BE2C (cell line): Measurements from ENCODE around the gene ZFC3H1.
A peak's percentile ranks its signal among the peaks of the same experiment; 100 is the strongest.
"Not testable (repeated sequence)": the region's sequence is repeated elsewhere in the genome, so short reads cannot be mapped to it uniquely, and the experiment has no call there.

Source experiments
- DNase-seq: peaks from one replicate; pipeline ENCODE4 v3.0.0-alpha.2; 2020
- H3K27me3 ChIP-seq: fragments of 250-450 bp; sonication (Bioruptor Pico); 2 replicates; pipeline ENCODE4 v1.5.1; 2020; ENCODE audit warnings: mild to moderate bottlenecking
- H3K36me3 ChIP-seq: fragments of 250-450 bp; sonication (Bioruptor Pico); 2 replicates; pipeline ENCODE4 v1.5.1; 2020; ENCODE audit warnings: mild to moderate bottlenecking
- H3K4me1 ChIP-seq: fragments of 250-450 bp; sonication (Bioruptor Pico); 2 replicates; pipeline ENCODE4 v1.5.1; 2020
- H3K4me3 ChIP-seq: 2 replicates; pipeline ENCODE4 v1.5.1; 2011; ENCODE audit warnings: low read depth, low read length
- H3K9me3 ChIP-seq: fragments of 250-450 bp; sonication (Bioruptor Pico); 2 replicates; pipeline ENCODE4 v1.5.1; 2020
- TF ChIP-seq, protein P1 (sequence below): IDR thresholded peaks from 2 replicates; pipeline ENCODE4 v1.5.1; 2012; ENCODE audit warnings: mild to moderate bottlenecking, low read depth, low read length

The ZFC3H1 gene

DNA sequence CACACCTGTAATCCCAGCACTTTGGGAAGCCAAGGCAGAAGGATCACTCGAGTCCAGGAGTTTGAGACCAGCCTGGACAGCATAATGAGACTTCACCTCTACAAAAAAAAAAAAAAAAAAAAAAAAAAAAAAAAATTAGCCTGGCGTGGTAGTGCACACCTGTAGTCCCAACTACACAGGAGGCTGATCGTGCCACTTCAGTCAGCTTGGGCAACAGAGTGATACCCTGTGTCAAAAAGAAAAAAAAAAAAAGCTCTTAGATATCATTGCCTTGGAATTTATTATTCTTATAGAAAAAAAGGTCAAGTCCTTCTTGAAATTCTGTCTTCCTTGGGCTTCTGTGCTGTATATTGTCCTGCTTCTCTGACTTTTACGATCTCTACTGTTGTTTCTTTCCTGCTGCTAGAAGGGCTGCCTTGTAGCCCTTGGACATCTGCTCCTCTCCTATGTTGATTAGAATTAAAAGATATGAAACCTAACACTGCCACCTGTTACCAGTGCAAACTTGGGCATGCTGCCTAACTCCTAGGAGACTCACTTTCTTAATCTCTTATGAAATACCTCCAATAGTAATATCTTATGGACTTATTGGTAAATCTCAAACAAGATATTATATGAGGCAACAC lies 28.0 kb upstream of the ZFC3H1 start:
- Histone ChIP-seq H3K9me3 (no peaks in the 10 kb centered on the region), H3K4me3 (no peak overlapping the region), H3K36me3 (no peaks in the 10 kb centered on the region), H3K27me3 (no peaks in the 10 kb centered on the region), H3K4me1 (no peaks in the 10 kb centered on the region)
- TF ChIP-seq, protein P1, sequence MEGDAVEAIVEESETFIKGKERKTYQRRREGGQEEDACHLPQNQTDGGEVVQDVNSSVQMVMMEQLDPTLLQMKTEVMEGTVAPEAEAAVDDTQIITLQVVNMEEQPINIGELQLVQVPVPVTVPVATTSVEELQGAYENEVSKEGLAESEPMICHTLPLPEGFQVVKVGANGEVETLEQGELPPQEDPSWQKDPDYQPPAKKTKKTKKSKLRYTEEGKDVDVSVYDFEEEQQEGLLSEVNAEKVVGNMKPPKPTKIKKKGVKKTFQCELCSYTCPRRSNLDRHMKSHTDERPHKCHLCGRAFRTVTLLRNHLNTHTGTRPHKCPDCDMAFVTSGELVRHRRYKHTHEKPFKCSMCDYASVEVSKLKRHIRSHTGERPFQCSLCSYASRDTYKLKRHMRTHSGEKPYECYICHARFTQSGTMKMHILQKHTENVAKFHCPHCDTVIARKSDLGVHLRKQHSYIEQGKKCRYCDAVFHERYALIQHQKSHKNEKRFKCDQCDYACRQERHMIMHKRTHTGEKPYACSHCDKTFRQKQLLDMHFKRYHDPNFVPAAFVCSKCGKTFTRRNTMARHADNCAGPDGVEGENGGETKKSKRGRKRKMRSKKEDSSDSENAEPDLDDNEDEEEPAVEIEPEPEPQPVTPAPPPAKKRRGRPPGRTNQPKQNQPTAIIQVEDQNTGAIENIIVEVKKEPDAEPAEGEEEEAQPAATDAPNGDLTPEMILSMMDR = no peak
- no peak for DNase-seq

DNA sequence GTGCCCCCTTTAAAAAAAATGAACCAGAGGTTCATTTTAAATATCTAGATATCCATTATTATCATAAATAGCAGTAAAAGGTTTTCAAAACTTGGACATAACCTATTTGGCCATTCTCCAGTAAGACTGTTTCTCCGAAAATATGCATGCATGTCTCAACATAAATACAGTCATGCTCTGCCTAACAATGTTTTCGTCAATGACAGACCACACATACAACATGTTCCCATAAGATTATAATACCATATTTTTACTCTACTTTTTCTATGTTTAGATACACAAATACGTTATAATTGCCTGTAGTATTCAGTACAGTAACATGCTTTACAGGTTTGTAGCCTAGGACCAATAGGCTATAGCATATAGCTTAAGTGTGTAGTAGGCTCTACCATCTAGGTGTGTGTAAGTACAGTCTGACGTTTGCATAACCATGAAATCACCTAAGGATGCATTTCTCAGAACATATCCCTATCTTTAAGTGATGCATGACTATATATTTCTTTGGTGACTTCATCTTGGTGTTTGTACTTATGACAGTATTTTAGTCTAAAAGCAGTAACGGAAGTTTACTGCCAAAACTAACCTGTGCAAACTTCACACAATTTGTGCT lies 25.4 kb upstream of the ZFC3H1 start:
- no peak overlapping the region for H3K4me3 ChIP-seq
- TF ChIP-seq, protein P1 = no peak
- H3K4me1 ChIP-seq = no peaks in the 10 kb centered on the region
- H3K9me3 ChIP-seq = no peaks in the 10 kb centered on the region
- no peaks in the 10 kb centered on the region for H3K36me3 ChIP-seq
- DNase-seq = no peak
- no peaks in the 10 kb centered on the region for H3K27me3 ChIP-seq

DNA sequence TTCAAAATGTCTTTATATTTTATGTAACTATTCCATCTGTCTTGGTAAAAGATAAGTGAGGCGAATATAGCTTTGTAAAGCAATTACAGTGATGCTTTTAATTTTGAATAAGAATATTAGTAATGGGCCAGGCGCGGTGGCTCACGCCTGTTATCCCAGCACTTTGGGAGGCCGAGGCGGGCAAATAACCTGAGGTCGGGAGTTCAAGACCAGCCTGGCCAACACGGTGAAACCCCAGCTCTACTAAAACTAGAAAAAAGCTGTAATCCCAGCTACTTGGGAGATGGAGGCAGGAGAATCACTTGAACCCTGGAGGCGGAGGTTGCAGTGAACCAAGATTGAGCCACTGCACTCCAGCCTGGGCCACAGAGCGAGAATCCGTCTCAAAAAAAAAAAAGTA lies 23.5 kb upstream of the ZFC3H1 start:
- not testable (repeated sequence) for H3K36me3 ChIP-seq, H3K27me3 ChIP-seq, H3K4me1 ChIP-seq, H3K9me3 ChIP-seq, DNase-seq
- H3K4me3 ChIP-seq = peak overlapping the region; percentile 84

DNA sequence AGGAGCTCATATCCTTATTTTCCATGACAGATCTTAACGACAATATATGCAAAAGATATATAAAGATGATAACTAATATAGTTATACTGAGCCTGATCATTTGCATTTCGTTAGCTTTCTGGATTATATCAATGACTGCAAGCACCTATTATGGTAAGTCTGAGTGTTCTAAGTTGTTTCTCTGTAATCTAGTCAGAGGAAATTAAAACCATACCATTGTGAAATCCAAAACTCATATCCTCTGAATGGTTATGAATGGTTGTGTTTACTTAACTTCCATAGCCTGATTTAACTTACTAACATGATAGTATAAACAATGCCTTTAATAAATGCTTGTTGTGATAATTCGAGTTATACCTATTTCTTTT lies 23.0 kb upstream of the ZFC3H1 start:
- TF ChIP-seq, protein P1 = no peak
- no peaks in the 10 kb centered on the region for H3K4me1 ChIP-seq
- H3K9me3 ChIP-seq = no peaks in the 10 kb centered on the region
- H3K4me3 ChIP-seq = peak overlapping the region; percentile 84
- no peak for DNase-seq
- H3K36me3 ChIP-seq = no peaks in the 10 kb centered on the region
- no peaks in the 10 kb centered on the region for H3K27me3 ChIP-seq

DNA sequence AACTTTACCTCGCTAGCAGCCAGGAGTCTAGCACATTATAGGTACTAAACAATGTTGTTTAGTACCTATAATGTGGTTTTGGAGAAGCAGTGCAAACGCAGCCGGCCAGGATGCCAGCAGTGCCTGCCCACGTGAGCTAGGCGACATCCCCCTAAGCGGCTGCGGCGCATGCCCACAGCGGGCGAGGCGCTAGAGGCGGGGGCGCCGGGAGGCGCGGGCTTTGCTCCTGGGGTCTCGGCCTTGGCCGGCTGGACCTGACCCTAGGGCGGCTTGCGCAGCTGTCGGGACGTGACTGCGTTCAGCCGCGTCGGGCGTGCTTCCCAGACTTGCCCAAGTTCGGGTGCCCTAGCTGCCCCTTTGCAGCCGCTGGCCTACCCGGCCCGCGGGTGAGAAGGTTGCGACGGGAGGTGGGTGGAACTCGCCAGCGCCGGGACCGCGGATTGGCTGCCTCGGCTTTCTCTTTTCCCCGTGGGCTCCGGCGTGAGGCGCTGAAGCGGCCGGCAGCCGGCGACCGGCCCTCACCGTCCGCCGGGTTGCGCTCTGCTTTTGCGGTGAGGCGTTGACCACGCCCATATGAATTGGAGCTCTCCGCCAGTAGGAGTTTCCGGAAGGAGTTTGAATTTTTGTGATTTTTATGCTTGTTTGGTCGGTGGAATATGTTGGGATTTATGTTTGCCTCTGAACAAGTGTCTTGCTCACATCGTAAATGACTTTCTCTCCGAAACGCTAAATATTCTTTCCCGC lies 22.4 kb upstream of the ZFC3H1 start, which contains the start of gene TMEM19:
Gene TMEM19, plus strand, starts transcription at position 169 of the 744 bp plus-strand sequence. CDS start 599 bp downstream, outside the sequence.
- TF ChIP-seq, protein P1 = peak; percentile 26
- H3K36me3 ChIP-seq = no peaks in the 10 kb centered on the region
- no peaks in the 10 kb centered on the region for H3K27me3 ChIP-seq
- H3K4me1 ChIP-seq = no peaks in the 10 kb centered on the region
- peak; percentile 93 for DNase-seq
- no peaks in the 10 kb centered on the region for H3K9me3 ChIP-seq
- peak within 1 kb of the TSS; percentile 84 for H3K4me3 ChIP-seq

DNA sequence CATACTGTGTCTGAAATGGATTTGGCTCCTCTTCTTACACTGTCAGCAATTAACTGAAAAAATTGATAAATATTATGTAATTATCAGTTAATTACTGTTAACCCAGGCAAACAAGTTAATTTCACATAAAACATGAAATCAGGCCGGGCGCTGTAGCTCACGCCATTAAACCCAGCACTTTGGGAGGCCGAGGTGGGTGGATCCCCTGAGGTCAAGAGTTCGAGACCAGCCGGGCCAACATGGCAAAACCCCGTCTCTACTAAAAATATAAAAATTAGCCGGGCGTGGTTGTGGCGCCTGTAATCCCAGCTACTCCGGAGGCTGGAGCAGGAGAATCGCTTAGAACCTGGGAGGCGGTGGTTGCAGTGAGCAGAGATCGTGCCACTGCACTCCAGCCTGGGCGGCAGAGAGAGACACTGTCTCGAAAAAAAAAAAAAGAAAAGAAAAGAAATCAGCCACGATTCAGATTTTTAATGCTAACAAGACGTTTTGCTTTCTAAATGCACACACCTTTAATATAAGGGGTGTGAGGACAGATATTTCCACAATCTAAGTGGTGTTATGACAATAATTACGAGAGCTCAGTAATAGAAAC lies 21.8 kb upstream of the ZFC3H1 start:
- H3K4me1 ChIP-seq = no peaks in the 10 kb centered on the region
- DNase-seq = no peak
- H3K27me3 ChIP-seq = no peaks in the 10 kb centered on the region
- TF ChIP-seq, protein P1 = no peak
- peak overlapping the region; percentile 84 for H3K4me3 ChIP-seq
- no peaks in the 10 kb centered on the region for H3K9me3 ChIP-seq
- no peaks in the 10 kb centered on the region for H3K36me3 ChIP-seq
